Mucosa of descending colon (tissue), 3 donors: ENCODE results near the gene AFMID. TPM values are rescaled to one million over a fixed set of nuclear protein-coding genes. Genes with fewer than 3 reads are reported as not detected.

Experiments
- ATAC-seq: fragments of 200-7000 bp; cut with Tn5 transposase; one replicate; pipeline ENCODE4 v1.9.1; 2020; ENCODE audit warnings: mild to moderate bottlenecking, moderate library complexity
- DNase-seq, 3 donors: peaks; one replicate each; pipeline ENCODE4 v3.0.0-alpha.2; 2020
- H3K36me3 ChIP-seq: fragments of 200-600 bp; one replicate; pipeline ENCODE4 v1.8.0; 2021; ENCODE audit warnings: low read depth, mild to moderate bottlenecking
- H3K4me1 ChIP-seq: fragments of 200-600 bp; one replicate; pipeline ENCODE4 v1.8.0; 2021; ENCODE audit warnings: low read depth, mild to moderate bottlenecking
- H3K4me3 ChIP-seq: fragments of 200-600 bp; one replicate; pipeline ENCODE4 v1.8.0; 2021; ENCODE audit warnings: mild to moderate bottlenecking
- H3K9me3 ChIP-seq: fragments of 200-600 bp; one replicate; pipeline ENCODE4 v1.8.0; 2021; ENCODE audit warnings: mild to moderate bottlenecking
- CTCF ChIP-seq: fragments of 200-600 bp; IDR thresholded peaks from one replicate; pipeline ENCODE4 v1.8.0; 2022; ENCODE audit warnings: antibody characterized with exemption, mild to moderate bottlenecking
- intact Hi-C, 2 donors: fragments of 100-400 bp; cut with DNase I in 1 of 2; cut with micrococcal nuclease in 1 of 2; formaldehyde crosslinking; loops; one replicate each; pipeline versions ENCODE4 v1.11.0 to v1.11.1; 2022; cut with DNase I, micrococcal nuclease
- total RNA-seq, 3 donors: library from RNA; stranded (reverse); fragmentation: NEBNext Ultra II Directional in 2 of 3; extraction: Animal tissue kit (Norgen Biotek cat#: 25700) in 2 of 3; gene quantifications; one replicate each; pipeline versions ENCODE4 v1.2.1 to v1.2.4, GENCODE V29; 2021 to 2023
- donor health status: DM: no; HTN: no; CAD: no; lungs with moderate emphysema.
- donor health status: DM: no; HTN: no; CAD: no.
- donor health status: DM: no; HTN: yes; CAD: no.

Gene AFMID
- total RNA-seq, 3 donors from 2014 or later: 14.2 to 39.9 (median 27.9) TPM

GRCh38 chr17:78226055-78226758, 39.0 kb downstream of the AFMID start:
- no peak overlapping the region for H3K4me3 ChIP-seq
- no peak for TF ChIP-seq CTCF
- H3K9me3 ChIP-seq: no peaks in the 10 kb centered on the region
- DNase-seq: no peak
- no peak for ATAC-seq
- intact Hi-C loops: no loop called here
- no peaks in the 10 kb centered on the region for H3K4me1 ChIP-seq
- H3K36me3 ChIP-seq: no peaks in the 10 kb centered on the region

- H3K9me3 ChIP-seq: no peaks in the 10 kb centered on the region
- DNase-seq (peak in 2 of 3 donors; percentile 20 to 62), ATAC-seq (peak; percentile 75)
- H3K36me3 ChIP-seq: no peaks in the 10 kb centered on the region
- no peaks in the 10 kb centered on the region for H3K4me1 ChIP-seq
- no peak overlapping the region for H3K4me3 ChIP-seq
- no peak for TF ChIP-seq CTCF
- intact Hi-C loops: no loop called here
Observed at GRCh38 chr17:78226759-78227454, 39.7 kb downstream of the AFMID start.

DNA sequence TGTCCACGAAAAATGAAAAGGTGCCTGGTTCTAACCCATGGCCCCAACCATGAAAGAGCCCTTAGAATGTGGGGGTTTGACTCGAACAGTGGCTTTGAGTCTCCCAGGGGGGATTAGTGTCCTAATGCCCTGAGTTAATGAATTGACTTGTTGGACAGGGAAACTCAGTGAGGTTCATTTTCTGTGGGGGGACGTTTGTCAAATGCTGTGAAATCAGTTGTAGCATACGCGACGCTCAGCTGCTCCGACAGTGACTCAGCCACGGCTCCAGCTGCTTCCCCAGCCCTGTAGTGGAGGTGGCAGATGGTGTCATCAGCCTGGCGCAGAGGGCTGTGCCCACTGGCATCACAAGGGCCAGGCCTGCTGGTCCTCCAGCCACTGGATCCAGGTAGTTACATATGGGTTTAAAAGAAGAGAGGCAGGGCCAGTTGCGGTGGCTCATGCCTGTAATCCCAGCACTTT, 40.3 kb downstream of the AFMID start:
- Histone ChIP-seq H3K9me3 (no peaks in the 10 kb centered on the region), H3K4me3 (no peak overlapping the region), H3K36me3 (no peaks in the 10 kb centered on the region), H3K4me1 (no peaks in the 10 kb centered on the region)
- TF ChIP-seq CTCF: no peak
- intact Hi-C loops: no loop called here
- ATAC-seq (no peak), DNase-seq (no peak)

DNA sequence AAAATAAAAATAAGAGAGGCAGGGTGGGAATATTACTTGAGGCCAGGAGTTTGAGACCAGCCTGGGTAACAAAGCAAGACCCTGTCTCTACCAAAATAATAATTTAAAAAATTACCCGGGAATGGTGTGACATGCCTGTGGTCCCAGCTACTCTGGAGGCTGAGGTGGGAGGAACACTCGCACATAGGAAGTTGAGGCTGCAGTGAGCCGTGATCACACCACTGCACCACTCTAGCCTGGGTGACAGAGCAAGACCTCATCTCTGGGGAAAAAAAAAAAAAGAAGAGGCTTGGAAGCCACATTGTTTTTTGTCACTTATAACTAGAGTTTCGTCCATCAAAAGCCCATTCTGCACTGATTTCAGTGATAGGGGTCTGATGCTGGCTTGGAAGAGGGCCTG, 41.0 kb downstream of the AFMID start:
- no peak for ATAC-seq
- Histone ChIP-seq H3K4me3 (no peak overlapping the region), H3K36me3 (no peaks in the 10 kb centered on the region), H3K4me1 (no peaks in the 10 kb centered on the region), H3K9me3 (no peaks in the 10 kb centered on the region)
- intact Hi-C loops: no loop called here
- TF ChIP-seq CTCF: no peak
- DNase-seq: no peak

GRCh38 chr17:78230252-78230962, 43.2 kb downstream of the AFMID start:
- no peak for TF ChIP-seq CTCF

More at GRCh38 chr17:78230252-78230962, 43.2 kb downstream of the AFMID start:
- Histone ChIP-seq H3K4me1 (no peaks in the 10 kb centered on the region), H3K36me3 (no peaks in the 10 kb centered on the region), H3K4me3 (no peak overlapping the region), H3K9me3 (no peaks in the 10 kb centered on the region)
- ATAC-seq (no peak), DNase-seq (no peak)
- intact Hi-C loops: no loop called here
